ENCODE measurements around the gene UTP11.
A peak's percentile ranks its signal among the peaks of the same experiment; 100 is the strongest.

The UTP11 gene

GRCh38 chr1:38046884-38047602 is 34.5 kb downstream of the UTP11 start:
- peak; percentile 82 for DNase-seq

- DNase-seq = no peak
Measured at GRCh38 chr1:38047603-38048141, 35.1 kb downstream of the UTP11 start.

GRCh38 chr1:38050397-38051078 is 38.0 kb downstream of the UTP11 start:
- DNase-seq = no peak

GRCh38 chr1:38051079-38051543 is 38.6 kb downstream of the UTP11 start:
- DNase-seq = no peak

- no peak for DNase-seq
Measured at GRCh38 chr1:38052750-38053415, 40.3 kb downstream of the UTP11 start.

GRCh38 chr1:38053416-38054091 is 41.0 kb downstream of the UTP11 start:
- no peak for DNase-seq

- DNase-seq = no peak
Measured at GRCh38 chr1:38055398-38055797, 42.9 kb downstream of the UTP11 start.

GRCh38 chr1:38055965-38056364 is 43.4 kb downstream of the UTP11 start:
- no peak for DNase-seq

GRCh38 chr1:38059635-38060250 is 47.2 kb downstream of the UTP11 start:
- DNase-seq = no peak

GRCh38 chr1:38060498-38060897 is 48.0 kb downstream of the UTP11 start:
- DNase-seq = no peak

- DNase-seq = no peak
Measured at GRCh38 chr1:38061290-38061689, 48.8 kb downstream of the UTP11 start.

- no peak for DNase-seq
Measured at GRCh38 chr1:38061883-38062328, 49.4 kb downstream of the UTP11 start.

GRCh38 chr1:38062361-38063288 is 50.1 kb downstream of the UTP11 start:
- DNase-seq = no peak

GRCh38 chr1:38063616-38064015 is 51.1 kb downstream of the UTP11 start:
- DNase-seq = no peak

GRCh38 chr1:38064197-38064903 is 51.8 kb downstream of the UTP11 start:
- DNase-seq = no peak

GRCh38 chr1:38068220-38068979 is 55.9 kb downstream of the UTP11 start:
- DNase-seq = no peak

- no peak for DNase-seq
Measured at GRCh38 chr1:38068980-38069340, 56.4 kb downstream of the UTP11 start.

GRCh38 chr1:38071312-38072256 is 59.0 kb downstream of the UTP11 start:
- peak; percentile 6 for DNase-seq

- no peak for DNase-seq
Measured at GRCh38 chr1:38072858-38073257, 60.3 kb downstream of the UTP11 start.

Measured in suppressor macrophage treated with lipopolysaccharide for 4 hours (primary cell).